Measurements from ENCODE around the gene RFXANK.

DNA sequence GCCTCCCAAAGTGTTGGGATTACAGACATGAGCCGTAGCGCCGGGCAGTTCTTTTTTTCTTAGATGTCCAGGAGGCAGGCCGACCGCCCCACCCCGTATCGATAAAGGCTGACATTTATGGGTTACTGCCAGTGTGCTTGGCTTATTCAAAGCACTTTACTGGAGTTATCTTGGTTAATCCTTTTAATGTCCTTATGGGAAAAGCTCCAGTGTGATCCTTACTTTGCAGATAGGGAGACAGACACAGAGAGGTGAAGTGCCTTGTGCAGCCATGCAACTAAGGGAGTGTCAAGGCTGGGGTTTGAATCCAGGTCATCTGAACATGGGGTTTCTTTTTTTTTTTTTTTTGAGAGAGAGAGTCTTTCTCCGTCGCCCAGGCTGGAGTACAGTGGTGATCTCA, 38.9 kb downstream of the RFXANK start:
- TF ChIP-seq, protein P1, sequence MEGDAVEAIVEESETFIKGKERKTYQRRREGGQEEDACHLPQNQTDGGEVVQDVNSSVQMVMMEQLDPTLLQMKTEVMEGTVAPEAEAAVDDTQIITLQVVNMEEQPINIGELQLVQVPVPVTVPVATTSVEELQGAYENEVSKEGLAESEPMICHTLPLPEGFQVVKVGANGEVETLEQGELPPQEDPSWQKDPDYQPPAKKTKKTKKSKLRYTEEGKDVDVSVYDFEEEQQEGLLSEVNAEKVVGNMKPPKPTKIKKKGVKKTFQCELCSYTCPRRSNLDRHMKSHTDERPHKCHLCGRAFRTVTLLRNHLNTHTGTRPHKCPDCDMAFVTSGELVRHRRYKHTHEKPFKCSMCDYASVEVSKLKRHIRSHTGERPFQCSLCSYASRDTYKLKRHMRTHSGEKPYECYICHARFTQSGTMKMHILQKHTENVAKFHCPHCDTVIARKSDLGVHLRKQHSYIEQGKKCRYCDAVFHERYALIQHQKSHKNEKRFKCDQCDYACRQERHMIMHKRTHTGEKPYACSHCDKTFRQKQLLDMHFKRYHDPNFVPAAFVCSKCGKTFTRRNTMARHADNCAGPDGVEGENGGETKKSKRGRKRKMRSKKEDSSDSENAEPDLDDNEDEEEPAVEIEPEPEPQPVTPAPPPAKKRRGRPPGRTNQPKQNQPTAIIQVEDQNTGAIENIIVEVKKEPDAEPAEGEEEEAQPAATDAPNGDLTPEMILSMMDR (IDR thresholded peaks at IDR 0.05; ENCODE audit: low read depth, low read length) = no peak
- no peak for TF ChIP-seq EZH2phosphoT487 (IDR thresholded peaks at IDR 0.05; ENCODE audit: low read depth)

All from OCI-LY3 (cell line).